Spleen (tissue), 11 donors: ENCODE measurements around the gene ANKS3. TPM values are rescaled to one million over a fixed set of nuclear protein-coding genes. Genes with fewer than 3 reads are reported as not detected.
A peak's percentile ranks its signal among the peaks of the same experiment; 100 is the strongest.

Experiments
- DNase-seq: peaks from one replicate; pipeline ENCODE4 v3.0.0-alpha.2; 2020
- H3K27ac ChIP-seq, 8 donors: fragments of 200-600 bp; sonication (generic) in 7 of 8; 1 replicate in 4 of 8; 2 replicates in 4 of 8; pipeline versions ENCODE4 v1.5.0 to v1.8.0; 2016 to 2021; ENCODE audit warnings: inconsistent platforms in 4 of 8, mild to moderate bottlenecking in 4 of 8, moderate library complexity in 1 of 8
- H3K27me3 ChIP-seq, 7 donors: fragments of 200-600 bp; sonication (generic) in 6 of 7; replicated peaks in 1 of 7; 1 replicate in 4 of 7; 2 replicates in 3 of 7; pipeline versions ENCODE4 v1.5.0 to v1.8.0; 2016 to 2021; ENCODE audit warnings: inconsistent platforms in 3 of 7, mild to moderate bottlenecking in 1 of 7
- H3K36me3 ChIP-seq, 6 donors: fragments of 200-600 bp; sonication (generic) in 5 of 6; 1 replicate in 4 of 6; 2 replicates in 2 of 6; pipeline versions ENCODE4 v1.5.0 to v1.8.0; 2016 to 2021; ENCODE audit warnings: inconsistent platforms in 2 of 6
- H3K4me1 ChIP-seq, 6 donors: fragments of 200-600 bp; sonication (generic) in 5 of 6; 1 replicate in 3 of 6; 2 replicates in 3 of 6; pipeline versions ENCODE4 v1.5.0 to v1.8.0; 2016 to 2021; ENCODE audit warnings: inconsistent platforms in 3 of 6
- H3K4me3 ChIP-seq, 8 donors: fragments of 200-600 bp; sonication (generic) in 7 of 8; 1 replicate in 4 of 8; 2 replicates in 4 of 8; pipeline versions ENCODE4 v1.5.0 to v1.8.0; 2016 to 2021; ENCODE audit warnings: inconsistent platforms in 4 of 8, mild to moderate bottlenecking in 4 of 8, moderate library complexity in 2 of 8
- H3K9me3 ChIP-seq, 8 donors: fragments of 200-600 bp; sonication (generic) in 7 of 8; 1 replicate in 4 of 8; 2 replicates in 4 of 8; pipeline versions ENCODE4 v1.5.0 to v1.8.0; 2016 to 2021; ENCODE audit warnings: inconsistent platforms in 4 of 8
- POLR2A ChIP-seq, 3 donors: fragments of 450-650 bp; IDR thresholded peaks; one replicate each; pipeline ENCODE4 v1.5.1; 2017; ENCODE audit warnings: antibody characterized with exemption in 3 of 3, mild to moderate bottlenecking in 1 of 3
- POLR2AphosphoS5 ChIP-seq, 3 donors: sonication (generic); formaldehyde crosslinking; IDR thresholded peaks; one replicate each; pipeline ENCODE4 v1.5.1; 2017; ENCODE audit warnings: antibody characterized with exemption in 3 of 3
- WGBS, 5 donors: extraction: QIAGEN DNeasy Blood & Tissue Kit in 3 of 5; methylation state at CpG; one replicate each; pipeline versions ENCODE4 v1.1.5 to v1.1.7; 2013 to 2018; 5-methylcytosine and 5-hydroxymethylcytosine counted together
- intact Hi-C: fragments of 100-400 bp; cut with DNase I; formaldehyde crosslinking; loops from one replicate; pipeline ENCODE4 v1.15.0; 2023; ENCODE audit warnings: low total_unique reads
- polyA plus RNA-seq, 3 donors: library from polyadenylated mRNA; stranded (reverse); fragments of 200-250 nt; gene quantifications; one replicate each; pipeline ENCODE4 v1.2.1, GENCODE V29; 2013
- total RNA-seq, 7 donors: library from RNA; depleted of rRNA in 3 of 7; stranded (reverse); fragments of >200 nt in 3 of 7; fragmentation: NEBNext Ultra II Directional in 4 of 7; extraction: Animal tissue kit (Norgen Biotek cat#: 25700) in 4 of 7; gene quantifications; one replicate each; pipeline versions ENCODE4 v1.1.0 to v1.2.1, GENCODE V29; 2016 to 2021
- TF ChIP-seq, protein P1 (sequence below), 11 experiments: fragments of 200-600 bp in 7 of 11; fragments of 450-650 bp in 4 of 11; sonication (generic) in 4 of 11; IDR thresholded peaks in 8 of 11; conservative IDR thresholded peaks in 3 of 11; 1 replicate in 7 of 11; 2 replicates in 4 of 11; pipeline versions ENCODE4 v1.4.0 to v1.8.0; 2016 to 2021; ENCODE audit warnings: antibody characterized with exemption in 11 of 11, inconsistent platforms in 4 of 11, mild to moderate bottlenecking in 1 of 11
- donor health status: healthy with polysubstance abuse.
- donor health status: DM: no; HTN: no; CAD: no; lungs with moderate emphysema.
- donor health status: DM: no; HTN: no; CAD: no.
- donor health status: Bipolar disorder and iron deficiency.
- donor health status: healthy.
- donor health status: DM: no; HTN: no; CAD: no.
- donor health status: DM: yes; HTN: yes; CAD: no.

Gene ANKS3
- total and polyA plus RNA-seq, 10 donors: 12.5 to 29.5 (median 22.9) TPM

DNA sequence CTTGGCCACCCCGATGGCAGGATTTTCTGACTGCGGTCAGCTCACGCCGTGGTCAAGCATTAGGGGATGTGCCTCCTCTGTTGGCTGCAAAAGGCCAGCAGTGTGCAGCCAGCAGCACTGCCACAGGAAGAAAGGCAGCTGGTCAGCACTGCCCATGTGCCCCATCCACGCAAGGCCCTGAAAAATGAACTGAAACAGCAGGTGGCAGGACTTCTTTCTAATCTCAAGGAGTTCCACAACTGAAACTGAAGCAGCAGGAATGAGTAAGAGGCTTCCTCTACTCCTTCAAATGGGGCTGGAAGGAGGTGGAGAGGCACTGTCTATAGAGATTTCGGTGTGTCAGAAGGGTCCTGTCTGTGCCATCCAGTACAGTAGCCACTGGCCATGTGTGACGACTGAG lies 29.7 kb upstream of the ANKS3 start:
- intact Hi-C loops: no loop called here
- Histone ChIP-seq H3K27me3 (no peaks in the 10 kb centered on the region), H3K9me3 (no peaks in the 10 kb centered on the region), H3K4me1 (peaks cover 24 to 70% (median 55%) of the 10 kb centered on the region in 6 donors), H3K27ac (peak overlapping the region in 4 of 8 donors; percentile 14 to 91 (median 71)), H3K4me3 (peak overlapping the region in 2 of 8 donors; percentile 12 to 85), H3K36me3 (peaks cover 0 to 67% (median 49%) of the 10 kb centered on the region in 6 donors)
- 67 to 91% (median 84%) methylated on average over 7 of the region's 7 CpGs for WGBS, 5 donors
- no peak for DNase-seq
- TF ChIP-seq POLR2A (IDR thresholded peaks at IDR 0.05): no peak
- no peak for TF ChIP-seq POLR2AphosphoS5 (IDR thresholded peaks at IDR 0.05)
- TF ChIP-seq, protein P1, sequence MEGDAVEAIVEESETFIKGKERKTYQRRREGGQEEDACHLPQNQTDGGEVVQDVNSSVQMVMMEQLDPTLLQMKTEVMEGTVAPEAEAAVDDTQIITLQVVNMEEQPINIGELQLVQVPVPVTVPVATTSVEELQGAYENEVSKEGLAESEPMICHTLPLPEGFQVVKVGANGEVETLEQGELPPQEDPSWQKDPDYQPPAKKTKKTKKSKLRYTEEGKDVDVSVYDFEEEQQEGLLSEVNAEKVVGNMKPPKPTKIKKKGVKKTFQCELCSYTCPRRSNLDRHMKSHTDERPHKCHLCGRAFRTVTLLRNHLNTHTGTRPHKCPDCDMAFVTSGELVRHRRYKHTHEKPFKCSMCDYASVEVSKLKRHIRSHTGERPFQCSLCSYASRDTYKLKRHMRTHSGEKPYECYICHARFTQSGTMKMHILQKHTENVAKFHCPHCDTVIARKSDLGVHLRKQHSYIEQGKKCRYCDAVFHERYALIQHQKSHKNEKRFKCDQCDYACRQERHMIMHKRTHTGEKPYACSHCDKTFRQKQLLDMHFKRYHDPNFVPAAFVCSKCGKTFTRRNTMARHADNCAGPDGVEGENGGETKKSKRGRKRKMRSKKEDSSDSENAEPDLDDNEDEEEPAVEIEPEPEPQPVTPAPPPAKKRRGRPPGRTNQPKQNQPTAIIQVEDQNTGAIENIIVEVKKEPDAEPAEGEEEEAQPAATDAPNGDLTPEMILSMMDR (IDR thresholded peaks at IDR 0.05 in 8 of 11, conservative IDR thresholded peaks at IDR 0.05 in 3 of 11): no peak

DNA sequence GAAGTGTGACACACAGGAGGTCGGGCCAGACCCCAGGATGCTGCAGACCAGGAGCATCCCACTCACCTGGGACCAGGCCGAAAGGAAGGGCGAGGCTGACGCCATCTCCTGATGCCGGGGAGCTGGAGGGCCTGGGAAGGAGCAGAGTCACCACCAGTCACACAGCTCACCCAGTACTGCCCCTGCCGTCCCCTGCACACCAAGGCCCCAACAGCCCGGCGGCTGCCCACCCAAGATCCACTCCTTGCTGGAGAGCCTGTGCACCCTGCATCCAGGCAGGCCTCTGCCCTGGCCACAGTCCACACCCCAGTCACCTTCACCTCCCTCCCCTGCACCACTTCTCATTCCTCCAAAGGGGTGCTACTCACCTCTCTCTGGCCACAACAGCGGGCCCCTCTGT lies 28.1 kb upstream of the ANKS3 start:
- no peaks in the 10 kb centered on the region for H3K9me3 ChIP-seq
- peak overlapping the region in 1 of 8 donors; percentile 38 for H3K27ac ChIP-seq
- H3K36me3 ChIP-seq: peaks cover 0 to 83% (median 63%) of the 10 kb centered on the region in 6 donors
- DNase-seq: no peak
- 81 to 86% (median 84%) methylated on average over 4 to 9 of the region's 9 CpGs for WGBS, 5 donors
- H3K4me1 ChIP-seq: peaks cover 14 to 54% (median 41%) of the 10 kb centered on the region in 6 donors
- TF ChIP-seq POLR2AphosphoS5 (IDR thresholded peaks at IDR 0.05) (peak in 1 of 3 donors; percentile 25), POLR2A (IDR thresholded peaks at IDR 0.05) (no peak)
- intact Hi-C loops: no loop called here
- H3K4me3 ChIP-seq: no peak overlapping the region
- no peaks in the 10 kb centered on the region for H3K27me3 ChIP-seq

DNA sequence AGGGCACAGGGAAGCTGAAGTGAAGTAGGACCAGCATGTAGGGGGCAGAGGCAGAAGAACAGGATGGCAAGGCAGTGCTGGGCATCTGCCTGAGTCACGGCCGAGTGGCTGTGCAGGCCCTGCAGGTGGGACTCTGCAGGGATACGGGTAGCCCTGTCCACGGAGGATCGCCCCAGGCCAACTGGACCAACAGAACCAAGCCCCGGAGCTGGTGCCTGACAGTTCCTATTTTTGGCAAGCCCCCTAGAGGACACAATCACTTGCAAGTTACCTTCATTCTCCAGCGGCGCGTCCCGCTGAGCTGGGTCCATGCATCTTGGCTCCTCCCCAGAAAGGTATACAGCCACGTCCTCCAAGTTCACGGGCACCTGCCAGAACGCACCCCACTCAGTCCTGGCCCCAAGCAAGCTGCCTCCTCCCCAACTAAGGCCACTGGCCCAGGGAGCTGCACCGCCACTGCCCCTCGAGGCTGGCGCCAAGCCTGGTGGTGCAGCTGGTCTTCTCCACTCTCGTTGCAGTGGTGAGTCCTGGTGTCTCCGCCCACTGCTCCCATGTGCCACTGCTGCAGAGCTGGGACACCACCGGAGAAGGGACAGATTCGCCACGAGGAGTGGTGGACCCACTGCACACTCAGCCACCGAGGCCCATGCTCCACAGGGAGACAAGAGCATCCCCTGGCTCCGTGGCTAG lies 26.3 kb upstream of the ANKS3 start:
- WGBS, 5 donors: 88 to 96% (median 93%) methylated on average over 17 to 23 of the region's 23 CpGs
- no peak for DNase-seq
- H3K9me3 ChIP-seq: peaks cover 0 to 5% (median 0%) of the 10 kb centered on the region in 8 donors
- peaks cover 7 to 38% (median 28%) of the 10 kb centered on the region in 6 donors for H3K4me1 ChIP-seq
- H3K27me3 ChIP-seq: no peaks in the 10 kb centered on the region
- H3K36me3 ChIP-seq: peaks cover 0 to 100% (median 77%) of the 10 kb centered on the region in 6 donors
- no peak overlapping the region for H3K4me3 ChIP-seq
- H3K27ac ChIP-seq: no peak overlapping the region
- intact Hi-C loops: no loop called here
- peak in 2 of 3 donors; percentile 26 to 35 for TF ChIP-seq POLR2AphosphoS5 (IDR thresholded peaks at IDR 0.05)
- TF ChIP-seq POLR2A (IDR thresholded peaks at IDR 0.05): no peak
- TF ChIP-seq, protein P1 (IDR thresholded peaks at IDR 0.05 in 8 of 11, conservative IDR thresholded peaks at IDR 0.05 in 3 of 11): no peak

DNA sequence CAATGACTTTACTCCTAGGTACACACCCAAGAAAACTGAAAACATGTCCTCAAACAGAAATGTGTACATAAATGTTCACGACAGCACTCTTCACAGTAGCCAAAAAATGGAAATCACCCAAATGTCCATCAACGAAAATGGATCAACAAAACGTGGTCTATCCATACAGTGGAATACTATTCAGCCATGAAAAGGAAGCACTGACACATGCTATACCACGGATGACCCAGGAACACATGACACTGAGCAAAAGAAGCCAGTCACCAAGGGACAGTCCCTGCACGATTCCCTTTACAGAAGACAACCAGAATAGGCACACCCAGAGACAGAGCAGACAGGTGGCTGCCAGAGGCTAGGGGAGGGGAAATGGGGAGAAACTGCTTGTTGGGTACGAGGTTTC lies 21.6 kb upstream of the ANKS3 start:
- peaks cover 4 to 100% (median 93%) of the 10 kb centered on the region in 6 donors for H3K36me3 ChIP-seq
- 94 to 99% (median 98%) methylated on average over 6 of the region's 6 CpGs for WGBS, 5 donors
- intact Hi-C loops: no loop called here

More for the DNA sequence above, 21.6 kb upstream of the ANKS3 start:
- H3K4me1 ChIP-seq: no peaks in the 10 kb centered on the region
- H3K27ac ChIP-seq: no peak overlapping the region
- no peak overlapping the region for H3K4me3 ChIP-seq
- no peak for TF ChIP-seq POLR2AphosphoS5 (IDR thresholded peaks at IDR 0.05)
- TF ChIP-seq, protein P1 (IDR thresholded peaks at IDR 0.05 in 8 of 11, conservative IDR thresholded peaks at IDR 0.05 in 3 of 11): no peak
- no peak for TF ChIP-seq POLR2A (IDR thresholded peaks at IDR 0.05)
- DNase-seq: no peak
- no peaks in the 10 kb centered on the region for H3K27me3 ChIP-seq
- H3K9me3 ChIP-seq: peaks cover 0 to 13% (median 5%) of the 10 kb centered on the region in 8 donors
